A673 (cell line): ENCODE measurements around the gene PAK5.

ENCODE experiments used
- EZH2 ChIP-seq: fragments of 200-600 bp; sonication (generic); IDR thresholded peaks from 2 replicates; pipeline ENCODE4 v1.6.1; 2017; ENCODE audit warnings: borderline replicate concordance, low read depth, mild to moderate bottlenecking, mixed read lengths, antibody characterized with exemption, low read length; ENCODE audit not compliant: poor library complexity, severe bottlenecking
- TF ChIP-seq, protein P1 (sequence below): fragments of 300-800, 200-600 bp; sonication (generic); conservative IDR thresholded peaks from 2 replicates; pipeline ENCODE4 v1.5.1; 2017; ENCODE audit warnings: low read depth, mild to moderate bottlenecking, antibody characterized with exemption, low read length, moderate library complexity, mixed read lengths

DNA sequence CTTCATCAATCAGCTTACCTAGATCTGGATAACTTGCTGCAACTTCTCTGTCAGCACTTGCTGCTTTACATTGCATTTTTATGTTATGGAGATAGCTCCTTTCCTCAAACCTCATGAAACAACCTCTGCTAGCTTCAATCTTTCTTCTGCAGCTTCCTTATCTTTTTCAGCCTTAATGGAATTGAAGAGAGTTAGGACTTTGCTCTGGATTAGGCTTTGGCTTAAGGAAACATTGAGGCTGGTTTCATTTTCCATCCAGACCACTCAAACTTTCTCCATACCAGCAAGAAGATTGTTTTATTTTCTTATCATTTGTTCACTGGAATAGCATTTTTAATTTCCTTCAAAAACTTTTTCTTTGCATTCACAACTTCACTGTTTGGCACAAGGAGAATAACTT, 48.8 kb upstream of the PAK5 start:
- TF ChIP-seq, protein P1, sequence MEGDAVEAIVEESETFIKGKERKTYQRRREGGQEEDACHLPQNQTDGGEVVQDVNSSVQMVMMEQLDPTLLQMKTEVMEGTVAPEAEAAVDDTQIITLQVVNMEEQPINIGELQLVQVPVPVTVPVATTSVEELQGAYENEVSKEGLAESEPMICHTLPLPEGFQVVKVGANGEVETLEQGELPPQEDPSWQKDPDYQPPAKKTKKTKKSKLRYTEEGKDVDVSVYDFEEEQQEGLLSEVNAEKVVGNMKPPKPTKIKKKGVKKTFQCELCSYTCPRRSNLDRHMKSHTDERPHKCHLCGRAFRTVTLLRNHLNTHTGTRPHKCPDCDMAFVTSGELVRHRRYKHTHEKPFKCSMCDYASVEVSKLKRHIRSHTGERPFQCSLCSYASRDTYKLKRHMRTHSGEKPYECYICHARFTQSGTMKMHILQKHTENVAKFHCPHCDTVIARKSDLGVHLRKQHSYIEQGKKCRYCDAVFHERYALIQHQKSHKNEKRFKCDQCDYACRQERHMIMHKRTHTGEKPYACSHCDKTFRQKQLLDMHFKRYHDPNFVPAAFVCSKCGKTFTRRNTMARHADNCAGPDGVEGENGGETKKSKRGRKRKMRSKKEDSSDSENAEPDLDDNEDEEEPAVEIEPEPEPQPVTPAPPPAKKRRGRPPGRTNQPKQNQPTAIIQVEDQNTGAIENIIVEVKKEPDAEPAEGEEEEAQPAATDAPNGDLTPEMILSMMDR = no peak
- TF ChIP-seq EZH2 = no peak
